ENCODE measurements around the gene NF1.

DNA sequence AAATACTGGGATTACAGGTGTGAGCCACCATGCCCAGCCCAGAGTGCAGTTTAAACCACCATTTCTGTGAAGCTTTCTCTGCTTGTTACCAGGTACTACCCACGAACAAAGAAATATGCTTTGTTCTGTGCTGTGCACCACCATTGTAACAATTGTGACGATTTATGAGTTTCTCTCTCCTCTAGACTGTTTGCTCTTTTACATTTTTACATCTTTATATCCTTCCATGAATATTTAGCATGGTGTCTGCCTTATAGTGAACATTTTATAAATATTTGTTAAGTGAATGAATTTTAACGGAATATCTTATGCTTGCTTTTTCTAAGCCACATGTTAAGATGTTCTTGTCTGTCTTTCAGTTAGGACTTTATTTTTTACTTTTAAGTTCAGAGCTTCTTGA lies 141.9 kb downstream of the NF1 start:
- TF ChIP-seq, protein P1, sequence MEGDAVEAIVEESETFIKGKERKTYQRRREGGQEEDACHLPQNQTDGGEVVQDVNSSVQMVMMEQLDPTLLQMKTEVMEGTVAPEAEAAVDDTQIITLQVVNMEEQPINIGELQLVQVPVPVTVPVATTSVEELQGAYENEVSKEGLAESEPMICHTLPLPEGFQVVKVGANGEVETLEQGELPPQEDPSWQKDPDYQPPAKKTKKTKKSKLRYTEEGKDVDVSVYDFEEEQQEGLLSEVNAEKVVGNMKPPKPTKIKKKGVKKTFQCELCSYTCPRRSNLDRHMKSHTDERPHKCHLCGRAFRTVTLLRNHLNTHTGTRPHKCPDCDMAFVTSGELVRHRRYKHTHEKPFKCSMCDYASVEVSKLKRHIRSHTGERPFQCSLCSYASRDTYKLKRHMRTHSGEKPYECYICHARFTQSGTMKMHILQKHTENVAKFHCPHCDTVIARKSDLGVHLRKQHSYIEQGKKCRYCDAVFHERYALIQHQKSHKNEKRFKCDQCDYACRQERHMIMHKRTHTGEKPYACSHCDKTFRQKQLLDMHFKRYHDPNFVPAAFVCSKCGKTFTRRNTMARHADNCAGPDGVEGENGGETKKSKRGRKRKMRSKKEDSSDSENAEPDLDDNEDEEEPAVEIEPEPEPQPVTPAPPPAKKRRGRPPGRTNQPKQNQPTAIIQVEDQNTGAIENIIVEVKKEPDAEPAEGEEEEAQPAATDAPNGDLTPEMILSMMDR (IDR thresholded peaks at IDR 0.05): no peak
- TF ChIP-seq POLR2A (IDR thresholded peaks at IDR 0.05): no peak
